Calu3 (cell line): ENCODE measurements around the gene TMEM201. TPM values are rescaled to one million over a fixed set of nuclear protein-coding genes. Genes with fewer than 3 reads are reported as not detected.

Experiments used
- BruUV-seq: library from RNA; stranded (reverse); fragments of 400-500 nt; replicated peaks from 2 replicates; lab custom pipeline; 2021; lab: Mats Ljungman, UMichigan
- CTCF ChIA-PET: fragments of 300-600 bp; sonication (Branson Sonifier 250); formaldehyde crosslinking; loops from one replicate; lab custom pipeline; 2022; ENCODE audit warnings: antibody characterized with exemption; lab: Charles Lee
- DNase-seq: peaks from one replicate; pipeline ENCODE4 v3.0.0; 2022
- H3K27ac Mint-ChIP-seq: one replicate; pipeline ENCODE4 v1.8.0; 2022; ENCODE audit warnings: mixed read lengths; ENCODE audit not compliant: unreplicated experiment
- H3K27me3 Mint-ChIP-seq: one replicate; pipeline ENCODE4 v1.8.0; 2022; ENCODE audit warnings: mixed read lengths; ENCODE audit not compliant: unreplicated experiment
- H3K36me3 Mint-ChIP-seq: one replicate; pipeline ENCODE4 v1.8.0; 2022; ENCODE audit warnings: mild to moderate bottlenecking, moderate library complexity, mixed read lengths; ENCODE audit not compliant: insufficient read depth, unreplicated experiment
- H3K4me1 Mint-ChIP-seq: one replicate; pipeline ENCODE4 v1.8.0; 2022; ENCODE audit warnings: mild to moderate bottlenecking, low read depth, mixed read lengths; ENCODE audit not compliant: unreplicated experiment
- H3K4me3 Mint-ChIP-seq: one replicate; pipeline ENCODE4 v1.8.0; 2022; ENCODE audit warnings: mild to moderate bottlenecking, low read depth, moderate library complexity, mixed read lengths; ENCODE audit not compliant: unreplicated experiment
- H3K9me3 Mint-ChIP-seq: one replicate; pipeline ENCODE4 v1.8.0; 2022; ENCODE audit warnings: low read depth, mixed read lengths; ENCODE audit not compliant: unreplicated experiment
- CTCF ChIP-seq: fragments of 200-600 bp; IDR thresholded peaks from one replicate; pipeline ENCODE4 v1.8.0; 2022; ENCODE audit warnings: antibody characterized with exemption; ENCODE audit not compliant: unreplicated experiment
- intact Hi-C: fragments of 100-400 bp; cut with micrococcal nuclease; formaldehyde crosslinking; loops from one replicate; pipeline ENCODE4 v1.10.0; 2022; ENCODE audit not compliant: unreplicated experiment
- total RNA-seq: library from RNA; stranded (reverse); gene quantifications from 2 replicates; pipeline ENCODE4 v1.2.3, GENCODE V29; 2022

The TMEM201 gene
- total RNA-seq, 1 experiment from 2014 or later, result 18.5 TPM

- no peaks in the 10 kb centered on the region for H3K27me3 Mint-ChIP-seq
- no peak overlapping the region for H3K27ac Mint-ChIP-seq
- H3K36me3 Mint-ChIP-seq, result peaks cover 18% of the 10 kb centered on the region
- CTCF ChIA-PET, result interaction anchor here (0.6 kb wide), 1 partner anchor 294 kb away, joined by 3 read pairs; no protein-coding TSS in a partner anchor
- no peak for DNase-seq
- no peak overlapping the region for H3K4me3 Mint-ChIP-seq
- BruUV-seq, result no TSS peak
- no peaks in the 10 kb centered on the region for H3K9me3 Mint-ChIP-seq
- intact Hi-C loops, result no loop called here
- no peak for TF ChIP-seq CTCF
- peaks cover 9% of the 10 kb centered on the region for H3K4me1 Mint-ChIP-seq
Measured at GRCh38 chr1:9553736-9554144, 35.0 kb upstream of the TMEM201 start.

- H3K36me3 Mint-ChIP-seq, result peaks cover 17% of the 10 kb centered on the region
- no peak overlapping the region for H3K27ac Mint-ChIP-seq
- CTCF ChIA-PET, result no interaction called here
- H3K4me3 Mint-ChIP-seq, result no peak overlapping the region
- no TSS peak for BruUV-seq
- intact Hi-C loops, result no loop called here
- peaks cover 7% of the 10 kb centered on the region for H3K4me1 Mint-ChIP-seq
- no peak for TF ChIP-seq CTCF
- no peaks in the 10 kb centered on the region for H3K27me3 Mint-ChIP-seq
- no peak for DNase-seq
- no peaks in the 10 kb centered on the region for H3K9me3 Mint-ChIP-seq
Measured at GRCh38 chr1:9555942-9556341, 32.8 kb upstream of the TMEM201 start.

GRCh38 chr1:9557624-9558023, 31.1 kb upstream of the TMEM201 start:
- no peak for DNase-seq
- peaks cover 30% of the 10 kb centered on the region for H3K36me3 Mint-ChIP-seq
- intact Hi-C loops, result no loop called here
- no peak overlapping the region for H3K4me3 Mint-ChIP-seq
- CTCF ChIA-PET, result no interaction called here
- H3K27me3 Mint-ChIP-seq, result no peaks in the 10 kb centered on the region
- H3K4me1 Mint-ChIP-seq, result no peaks in the 10 kb centered on the region
- no peak for TF ChIP-seq CTCF
- no peaks in the 10 kb centered on the region for H3K9me3 Mint-ChIP-seq
- no peak overlapping the region for H3K27ac Mint-ChIP-seq
- BruUV-seq, result no TSS peak

GRCh38 chr1:9558271-9558945, 30.3 kb upstream of the TMEM201 start:
- no peak for DNase-seq
- CTCF ChIA-PET, result no interaction called here
- Mint-ChIP-seq H3K4me3 (no peak overlapping the region), H3K27ac (no peak overlapping the region), H3K36me3 (peaks cover 33% of the 10 kb centered on the region), H3K4me1 (no peaks in the 10 kb centered on the region), H3K9me3 (no peaks in the 10 kb centered on the region), H3K27me3 (no peaks in the 10 kb centered on the region)
- BruUV-seq, result no TSS peak
- no peak for TF ChIP-seq CTCF
- intact Hi-C loops, result no loop called here
